Heart left ventricle (tissue), 13 donors: ENCODE results near the gene DMD.

Source experiments
- POLR2A ChIP-seq, 2 donors: fragments of 450-650 bp; IDR thresholded peaks; one replicate each; pipeline ENCODE4 v1.6.1; 2017; ENCODE audit warnings: antibody characterized with exemption in 2 of 2, mild to moderate bottlenecking in 2 of 2, moderate library complexity in 2 of 2
- TF ChIP-seq, protein P1 (sequence below), 12 donors: fragments of 200-600 bp; sonication (generic) in 4 of 12; IDR thresholded peaks; one replicate each; pipeline versions ENCODE4 v1.5.0 to v1.8.0; 2018 to 2022; ENCODE audit warnings: antibody characterized with exemption in 12 of 12, mild to moderate bottlenecking in 5 of 12
- donor health status: ischemic (EF 13 %, LVEDD 7.1; RV severe dilation, severe dysfunction).
- donor health status: DM: no; HTN: yes; CAD: no.
- donor health status: DM: no; HTN: no; CAD: no.
- donor health status: ischemic (EF 25% LVEDD 6.9; RV normal size, moderate dysfunction).
- donor health status: ischemic (EF 25% LVEDD 5.7; RV mildly dilated, moderate dysfunction).
- donor health status: ischemic (EF 35%, LVEDD 5.7; RV mildly dilated, moderate dysfunction).
- donor health status: nonischemic (EF 11% LVEDD 7.7; RV severe dilation, severe dysfunction).
- donor health status: DM: yes; HTN: yes; CAD: no.
- donor health status: PGD.
- donor health status: ischemic (EF 29% LVEDD 5.4; RV normal size, mild dysfunction).
- donor health status: nonischemic (EF 23%, LVEDD 6.1; RV moderate dilation, normal function).

DNA sequence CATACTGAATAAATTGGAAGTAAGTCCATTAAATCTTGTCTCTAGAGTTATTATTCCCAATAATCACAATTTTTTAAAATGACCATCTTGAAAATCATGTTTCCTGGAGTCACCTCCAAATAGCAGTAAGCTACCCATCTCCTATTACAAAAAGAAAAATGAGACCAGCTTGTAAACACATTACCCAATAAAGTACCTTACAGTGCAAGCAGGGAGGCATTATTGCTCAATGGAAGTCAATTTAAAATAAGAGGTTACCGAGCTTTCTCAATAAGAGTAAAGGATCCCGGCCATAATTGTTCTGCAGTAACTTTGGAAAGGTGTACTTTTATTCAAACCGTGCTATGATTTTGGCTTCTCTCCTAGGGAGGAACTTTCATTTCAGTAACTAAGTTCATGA is 78.0 kb downstream of the DMD start:
- TF ChIP-seq, protein P1, sequence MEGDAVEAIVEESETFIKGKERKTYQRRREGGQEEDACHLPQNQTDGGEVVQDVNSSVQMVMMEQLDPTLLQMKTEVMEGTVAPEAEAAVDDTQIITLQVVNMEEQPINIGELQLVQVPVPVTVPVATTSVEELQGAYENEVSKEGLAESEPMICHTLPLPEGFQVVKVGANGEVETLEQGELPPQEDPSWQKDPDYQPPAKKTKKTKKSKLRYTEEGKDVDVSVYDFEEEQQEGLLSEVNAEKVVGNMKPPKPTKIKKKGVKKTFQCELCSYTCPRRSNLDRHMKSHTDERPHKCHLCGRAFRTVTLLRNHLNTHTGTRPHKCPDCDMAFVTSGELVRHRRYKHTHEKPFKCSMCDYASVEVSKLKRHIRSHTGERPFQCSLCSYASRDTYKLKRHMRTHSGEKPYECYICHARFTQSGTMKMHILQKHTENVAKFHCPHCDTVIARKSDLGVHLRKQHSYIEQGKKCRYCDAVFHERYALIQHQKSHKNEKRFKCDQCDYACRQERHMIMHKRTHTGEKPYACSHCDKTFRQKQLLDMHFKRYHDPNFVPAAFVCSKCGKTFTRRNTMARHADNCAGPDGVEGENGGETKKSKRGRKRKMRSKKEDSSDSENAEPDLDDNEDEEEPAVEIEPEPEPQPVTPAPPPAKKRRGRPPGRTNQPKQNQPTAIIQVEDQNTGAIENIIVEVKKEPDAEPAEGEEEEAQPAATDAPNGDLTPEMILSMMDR (IDR thresholded peaks at IDR 0.05) = no peak
- TF ChIP-seq POLR2A (IDR thresholded peaks at IDR 0.05) = no peak
